Measurements from ENCODE around the gene PAXIP1. TPM values are rescaled to one million over a fixed set of nuclear protein-coding genes. Genes with fewer than 3 reads are reported as not detected.

Gene PAXIP1
- total and polyA plus RNA-seq, 2 donors (not counting 1 experiment from before 2014, with no cell fraction given): 5.8 to 6.4 TPM

DNA sequence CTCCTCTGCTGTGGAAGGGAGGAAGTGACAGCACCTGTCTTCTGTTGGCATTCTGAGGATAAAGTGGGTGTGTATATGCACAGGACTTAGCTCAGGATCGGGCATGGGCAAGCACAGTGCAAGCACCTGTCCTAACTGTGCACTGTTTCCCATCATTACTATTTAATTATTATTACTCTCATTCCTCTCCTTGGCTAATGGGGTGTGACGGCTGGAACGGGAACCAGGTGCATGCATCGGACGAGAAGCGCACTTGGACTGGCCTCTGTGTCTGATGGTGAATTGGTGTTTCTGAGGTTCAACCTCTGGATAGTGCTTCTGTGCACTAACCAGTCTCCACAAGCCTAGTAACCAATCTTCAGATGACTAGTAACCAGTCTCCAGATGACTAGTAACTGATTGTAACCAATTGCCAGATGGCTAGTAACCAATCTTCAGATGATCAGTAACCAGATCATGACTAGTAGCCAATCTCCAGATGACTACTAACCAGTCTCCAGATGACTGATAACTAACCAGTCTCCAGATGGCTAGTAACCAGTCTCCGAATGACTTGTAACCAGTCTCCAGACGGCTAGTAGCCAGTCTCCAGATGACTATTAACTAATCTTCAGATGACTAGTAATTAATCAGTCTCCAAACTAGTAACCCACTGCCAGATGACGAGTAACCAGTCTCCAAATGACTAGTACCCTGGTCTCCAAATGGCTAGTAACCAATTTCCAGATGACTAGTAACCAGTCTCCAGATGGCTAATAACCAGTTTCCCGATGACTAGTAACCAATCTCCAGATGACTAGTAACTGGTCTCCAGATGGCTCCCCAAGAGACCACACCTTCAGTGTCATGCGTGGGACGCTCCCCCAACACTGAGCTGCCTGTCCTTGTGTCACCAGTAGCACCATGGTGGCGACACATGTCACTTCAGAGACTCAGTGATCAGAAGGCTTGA is 85.8 kb downstream of the PAXIP1 start:
- TF ChIP-seq EZH2 (IDR thresholded peaks at IDR 0.05; ENCODE audit: low read length, missing control alignments) (no peak), CTCF (conservative IDR thresholded peaks at IDR 0.05 in 1 of 2, IDR thresholded peaks at IDR 0.05 in 1 of 2; ENCODE audit: low read depth in 1 of 2, low read length in 2 of 2) (no peak)
- no peak for DNase-seq (ENCODE audit: low read depth in 2 of 2)
- Histone ChIP-seq H3K4me3 (replicated peaks in 1 of 4; ENCODE audit: control extremely low read depth in 1 of 4, insufficient read depth in 1 of 4, low read depth in 3 of 4, low read length in 4 of 4) (no peak overlapping the region), H3K9me3 (ENCODE audit: control insufficient read depth, insufficient read depth, low read depth, low read length) (no peaks in the 10 kb centered on the region), H3K27me3 (ENCODE audit: control insufficient read depth, insufficient read depth, low read length) (no peaks in the 10 kb centered on the region), H3K27ac (ENCODE audit: insufficient read depth, low read length) (no peak overlapping the region), H3K36me3 (ENCODE audit: control insufficient read depth, insufficient read depth, low read length) (no peaks in the 10 kb centered on the region), H4K20me1 (ENCODE audit: control insufficient read depth, extremely low read depth, insufficient read depth, low read length) (no peaks in the 10 kb centered on the region), H3K4me1 (ENCODE audit: control insufficient read depth, extremely low read depth, insufficient read depth, low read length) (no peaks in the 10 kb centered on the region), H3K9ac (ENCODE audit: insufficient read depth, low read length) (no peak overlapping the region), H3K79me2 (ENCODE audit: control insufficient read depth, insufficient read depth, low read length) (no peaks in the 10 kb centered on the region), H2AFZ (ENCODE audit: low read length) (no peak overlapping the region), H3K4me2 (ENCODE audit: extremely low read depth, insufficient read depth, low read length) (no peak overlapping the region)

DNA sequence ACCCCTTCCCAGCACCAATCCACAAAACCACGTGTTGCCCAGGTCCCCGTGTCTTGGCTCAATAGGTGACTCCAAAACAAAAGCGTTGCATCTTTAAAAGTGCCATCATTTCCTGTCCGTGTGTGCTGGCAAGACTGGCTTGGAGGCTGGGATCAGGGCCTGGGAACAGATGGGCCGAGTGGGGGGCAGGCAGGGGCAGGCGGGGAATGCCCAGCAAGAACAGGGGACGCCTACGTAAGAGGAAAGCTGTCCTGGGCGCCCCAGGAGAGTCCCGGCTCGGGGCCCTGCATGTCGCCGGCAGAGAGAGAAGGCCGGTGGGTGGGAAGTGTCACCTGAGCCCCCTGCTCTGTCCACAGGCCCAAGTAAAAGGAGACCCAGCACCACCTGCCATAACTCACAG is 86.5 kb downstream of the PAXIP1 start:
- H3K27ac ChIP-seq (ENCODE audit: insufficient read depth, low read length): no peak overlapping the region
- no peaks in the 10 kb centered on the region for H4K20me1 ChIP-seq (ENCODE audit: control insufficient read depth, extremely low read depth, insufficient read depth, low read length)
- H3K79me2 ChIP-seq (ENCODE audit: control insufficient read depth, insufficient read depth, low read length): no peaks in the 10 kb centered on the region
- H3K36me3 ChIP-seq (ENCODE audit: control insufficient read depth, insufficient read depth, low read length): no peaks in the 10 kb centered on the region
- TF ChIP-seq EZH2 (IDR thresholded peaks at IDR 0.05; ENCODE audit: low read length, missing control alignments) (no peak), CTCF (conservative IDR thresholded peaks at IDR 0.05 in 1 of 2, IDR thresholded peaks at IDR 0.05 in 1 of 2; ENCODE audit: low read depth in 1 of 2, low read length in 2 of 2) (no peak)
- no peaks in the 10 kb centered on the region for H3K27me3 ChIP-seq (ENCODE audit: control insufficient read depth, insufficient read depth, low read length)
- H3K9me3 ChIP-seq (ENCODE audit: control insufficient read depth, insufficient read depth, low read depth, low read length): no peaks in the 10 kb centered on the region
- no peak overlapping the region for H3K4me2 ChIP-seq (ENCODE audit: extremely low read depth, insufficient read depth, low read length)
- H3K4me3 ChIP-seq (replicated peaks in 1 of 4; ENCODE audit: control extremely low read depth in 1 of 4, insufficient read depth in 1 of 4, low read depth in 3 of 4, low read length in 4 of 4): no peak overlapping the region
- no peaks in the 10 kb centered on the region for H3K4me1 ChIP-seq (ENCODE audit: control insufficient read depth, extremely low read depth, insufficient read depth, low read length)
- no peak overlapping the region for H3K9ac ChIP-seq (ENCODE audit: insufficient read depth, low read length)
- DNase-seq (ENCODE audit: low read depth in 2 of 2): no peak
- H2AFZ ChIP-seq (ENCODE audit: low read length): no peak overlapping the region

DNA sequence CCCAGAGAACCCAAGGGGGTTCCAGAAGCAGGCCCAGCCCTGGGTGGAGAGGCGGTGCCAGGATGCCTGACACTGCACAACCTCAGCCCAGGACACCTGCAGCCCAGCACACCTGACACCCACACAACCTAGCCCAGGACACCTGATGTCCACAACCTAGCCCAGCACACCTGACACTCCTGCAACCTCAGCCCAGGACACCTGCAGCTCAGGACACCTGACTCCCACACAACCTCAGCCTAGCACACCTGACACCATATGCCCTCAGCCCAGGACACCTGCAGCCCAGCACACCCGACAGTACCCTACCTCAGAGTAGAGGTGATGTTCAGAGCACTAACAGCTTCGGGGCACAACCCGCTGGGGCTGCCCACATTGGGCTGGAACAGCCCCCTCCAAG is 87.3 kb downstream of the PAXIP1 start:
- TF ChIP-seq CTCF (conservative IDR thresholded peaks at IDR 0.05 in 1 of 2, IDR thresholded peaks at IDR 0.05 in 1 of 2; ENCODE audit: low read depth in 1 of 2, low read length in 2 of 2) (no peak), EZH2 (IDR thresholded peaks at IDR 0.05; ENCODE audit: low read length, missing control alignments) (no peak)
- Histone ChIP-seq H3K9ac (ENCODE audit: insufficient read depth, low read length) (no peak overlapping the region), H2AFZ (ENCODE audit: low read length) (no peak overlapping the region), H3K27ac (ENCODE audit: insufficient read depth, low read length) (no peak overlapping the region), H3K27me3 (ENCODE audit: control insufficient read depth, insufficient read depth, low read length) (no peaks in the 10 kb centered on the region), H3K36me3 (ENCODE audit: control insufficient read depth, insufficient read depth, low read length) (no peaks in the 10 kb centered on the region), H3K4me3 (replicated peaks in 1 of 4; ENCODE audit: control extremely low read depth in 1 of 4, insufficient read depth in 1 of 4, low read depth in 3 of 4, low read length in 4 of 4) (no peak overlapping the region), H3K4me1 (ENCODE audit: control insufficient read depth, extremely low read depth, insufficient read depth, low read length) (no peaks in the 10 kb centered on the region), H3K79me2 (ENCODE audit: control insufficient read depth, insufficient read depth, low read length) (no peaks in the 10 kb centered on the region), H3K9me3 (ENCODE audit: control insufficient read depth, insufficient read depth, low read depth, low read length) (no peaks in the 10 kb centered on the region), H4K20me1 (ENCODE audit: control insufficient read depth, extremely low read depth, insufficient read depth, low read length) (no peaks in the 10 kb centered on the region), H3K4me2 (ENCODE audit: extremely low read depth, insufficient read depth, low read length) (no peak overlapping the region)
- no peak for DNase-seq (ENCODE audit: low read depth in 2 of 2)
